ENCODE measurements around the gene ADAMTS9. TPM values are rescaled to one million over a fixed set of nuclear protein-coding genes. Genes with fewer than 3 reads are reported as not detected.

The ADAMTS9 gene
- 74.1 TPM for total RNA-seq

- Histone ChIP-seq H3K27me3 (no peaks in the 10 kb centered on the region), H3K36me3 (no peaks in the 10 kb centered on the region), H3K4me3 (peak within 1 kb of the TSS; percentile 68 to 85), H3K4me1 (peaks cover 0 to 2% of the 10 kb centered on the region in 2 donors), H3K27ac (peak within 1 kb of the TSS; percentile 96 to 97), H3K9me3 (no peaks in the 10 kb centered on the region)
- peak; percentile 44 to 84 for DNase-seq (ENCODE audit: low spot score in 2 of 2)
- intact Hi-C loops (cut with DNase I), result loop anchor here (2.0 to 10.0 kb wide), 6 partner anchors 29 to 557 kb away; no protein-coding TSS in a partner anchor
- peak in 1 of 3 experiments; percentile 16 for TF ChIP-seq CTCF (IDR thresholded peaks at IDR 0.05)
Measured at GRCh38 chr3:64687781-64688604, at the start of gene ADAMTS9. Gene ADAMTS9 (minus strand): TSS chr3:64688000. CDS start chr3:64687657, 343 bp downstream.

- no peak for DNase-seq (ENCODE audit: low spot score in 2 of 2)
- no peak for TF ChIP-seq CTCF (IDR thresholded peaks at IDR 0.05)
Measured at GRCh38 chr3:64732576-64732975, 44.8 kb upstream of the ADAMTS9 start.

GRCh38 chr3:64730681-64731080, 42.9 kb upstream of the ADAMTS9 start:
- no peaks in the 10 kb centered on the region for H3K27me3 ChIP-seq
- H3K36me3 ChIP-seq, result no peaks in the 10 kb centered on the region
- no peak for TF ChIP-seq CTCF (IDR thresholded peaks at IDR 0.05)
- H3K4me3 ChIP-seq, result no peak overlapping the region
- H3K4me1 ChIP-seq, result peaks cover 2 to 19% of the 10 kb centered on the region in 2 donors
- H3K9me3 ChIP-seq, result no peaks in the 10 kb centered on the region
- H3K27ac ChIP-seq, result no peak overlapping the region
- DNase-seq (ENCODE audit: low spot score in 2 of 2), result no peak
- intact Hi-C loops (cut with DNase I), result no loop called here

More at GRCh38 chr3:64732576-64732975, 44.8 kb upstream of the ADAMTS9 start:
- no peak overlapping the region for H3K4me3 ChIP-seq
- H3K4me1 ChIP-seq, result peaks cover 0 to 12% of the 10 kb centered on the region in 2 donors
- H3K27me3 ChIP-seq, result no peaks in the 10 kb centered on the region
- intact Hi-C loops (cut with DNase I), result no loop called here
- no peak overlapping the region for H3K27ac ChIP-seq
- H3K9me3 ChIP-seq, result no peaks in the 10 kb centered on the region
- H3K36me3 ChIP-seq, result no peaks in the 10 kb centered on the region

- H3K36me3 ChIP-seq, result no peaks in the 10 kb centered on the region
- no peak for TF ChIP-seq CTCF (IDR thresholded peaks at IDR 0.05)
- H3K9me3 ChIP-seq, result no peaks in the 10 kb centered on the region
- no peaks in the 10 kb centered on the region for H3K27me3 ChIP-seq
- DNase-seq (ENCODE audit: low spot score in 2 of 2), result no peak
- intact Hi-C loops (cut with DNase I), result no loop called here
- H3K4me1 ChIP-seq, result peaks cover 2 to 25% of the 10 kb centered on the region in 2 donors
- peak overlapping the region; percentile 18 to 22 for H3K27ac ChIP-seq
- no peak overlapping the region for H3K4me3 ChIP-seq
Measured at GRCh38 chr3:64728994-64729393, 41.2 kb upstream of the ADAMTS9 start.

DNA sequence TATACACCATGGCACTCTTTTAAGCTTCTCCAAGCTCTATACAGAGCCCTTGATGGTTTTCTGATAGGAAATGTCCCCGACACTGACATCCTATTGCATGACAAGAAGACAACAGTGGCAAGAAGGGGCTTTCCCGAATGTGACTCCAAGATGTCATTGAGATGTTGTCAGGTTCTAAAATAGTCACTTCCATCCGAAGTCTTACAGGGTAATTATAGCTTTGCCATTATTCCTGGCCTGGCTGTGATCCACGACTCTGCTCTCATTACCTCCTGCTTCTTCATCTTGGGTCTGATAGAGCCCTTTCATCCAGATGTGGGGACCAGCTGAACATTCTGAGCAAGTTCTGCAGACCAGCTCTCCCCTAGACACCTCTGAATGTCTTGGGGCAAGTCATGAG, 40.6 kb upstream of the ADAMTS9 start:
- Histone ChIP-seq H3K9me3 (no peaks in the 10 kb centered on the region), H3K4me1 (peaks cover 2 to 25% of the 10 kb centered on the region in 2 donors), H3K27me3 (no peaks in the 10 kb centered on the region), H3K27ac (peak overlapping the region; percentile 18 to 22), H3K36me3 (no peaks in the 10 kb centered on the region), H3K4me3 (no peak overlapping the region)
- TF ChIP-seq CTCF (IDR thresholded peaks at IDR 0.05), result no peak
- intact Hi-C loops (cut with DNase I), result no loop called here
- DNase-seq (ENCODE audit: low spot score in 2 of 2), result no peak

Data from ascending aorta (tissue), 2 donors.